Neural crest cell (in vitro differentiated cells): ENCODE results near the gene PLEKHA1. TPM values are rescaled to one million over a fixed set of nuclear protein-coding genes. Genes with fewer than 3 reads are reported as not detected.

Experiments used
- DNase-seq: peaks from one replicate; pipeline ENCODE4 v3.0.0; 2021; ENCODE audit warnings: low read depth, mixed read lengths, low spot score
- H3K27ac Mint-ChIP-seq: one replicate; pipeline ENCODE4 v1.8.0; 2021; ENCODE audit warnings: mild to moderate bottlenecking, mixed read lengths; ENCODE audit not compliant: unreplicated experiment
- H3K27me3 Mint-ChIP-seq: 2 replicates; pipeline ENCODE4 v1.8.0; 2021; ENCODE audit warnings: low read depth, mild to moderate bottlenecking, mixed read lengths
- H3K36me3 Mint-ChIP-seq: 2 replicates; pipeline ENCODE4 v1.8.0; 2021; ENCODE audit warnings: low read depth, mild to moderate bottlenecking, mixed read lengths
- H3K4me1 Mint-ChIP-seq: 2 replicates; pipeline ENCODE4 v1.8.0; 2021; ENCODE audit warnings: mixed read lengths
- H3K4me3 Mint-ChIP-seq: one replicate; pipeline ENCODE4 v1.8.0; 2021; ENCODE audit warnings: mild to moderate bottlenecking, mixed read lengths
- H3K9me3 Mint-ChIP-seq: 2 replicates; pipeline ENCODE4 v1.8.0; 2021; ENCODE audit warnings: mixed read lengths
- CTCF ChIP-seq: fragments of 200-600 bp; sonication (generic); conservative IDR thresholded peaks from 2 replicates; pipeline ENCODE4 v1.5.0; 2021; ENCODE audit warnings: antibody characterized with exemption, mild to moderate bottlenecking
- total RNA-seq: library from RNA; stranded (reverse); gene quantifications from 2 replicates; pipeline ENCODE4 v1.2.1, GENCODE V29; 2021

PLEKHA1 gene
- total RNA-seq, 1 donor from 2014 or later: 20.6 TPM

DNA sequence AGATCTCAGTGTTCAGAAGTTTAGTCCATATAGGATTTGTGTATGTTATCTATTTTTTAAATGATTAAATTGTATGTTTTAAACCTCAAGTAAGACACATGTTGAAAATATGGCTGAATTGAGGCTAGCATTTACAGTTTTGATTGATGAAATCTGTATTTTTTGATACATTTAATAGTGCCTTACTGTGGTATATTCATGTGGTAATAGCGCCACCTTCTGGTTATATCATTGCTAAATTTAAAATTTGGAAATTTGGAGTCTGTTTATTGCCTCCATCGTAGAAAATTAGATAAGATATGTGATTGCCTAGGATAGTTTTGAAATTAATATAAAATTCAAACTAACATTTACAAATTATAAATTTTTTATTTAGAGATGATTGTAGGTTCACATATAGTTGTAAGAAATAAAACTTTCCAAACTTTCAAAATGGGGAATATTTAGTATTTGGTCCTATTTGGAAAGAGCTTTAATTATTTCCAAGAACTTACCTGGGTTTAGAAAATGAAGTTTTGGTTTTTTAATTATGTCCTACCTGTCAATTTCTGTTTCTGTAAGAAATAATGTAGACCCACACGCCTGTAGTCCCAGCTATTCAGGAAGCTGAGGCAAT lies 60.8 kb downstream of the PLEKHA1 start:
- H3K9me3 Mint-ChIP-seq: peaks cover 2% of the 10 kb centered on the region
- peaks cover 7% of the 10 kb centered on the region for H3K36me3 Mint-ChIP-seq
- no peak for DNase-seq
- H3K4me1 Mint-ChIP-seq: no peaks in the 10 kb centered on the region
- H3K27ac Mint-ChIP-seq: no peak overlapping the region
- peak; percentile 93 for TF ChIP-seq CTCF
- H3K27me3 Mint-ChIP-seq: no peaks in the 10 kb centered on the region
- no peak overlapping the region for H3K4me3 Mint-ChIP-seq

GRCh38 chr10:122441961-122442360 lies 67.5 kb downstream of the PLEKHA1 start:
- H3K27ac Mint-ChIP-seq: peak overlapping the region; percentile 75
- peaks cover 14% of the 10 kb centered on the region for H3K36me3 Mint-ChIP-seq
- H3K9me3 Mint-ChIP-seq: peaks cover 8% of the 10 kb centered on the region
- no peak for TF ChIP-seq CTCF
- H3K4me1 Mint-ChIP-seq: peaks cover 10% of the 10 kb centered on the region
- H3K4me3 Mint-ChIP-seq: no peak overlapping the region
- H3K27me3 Mint-ChIP-seq: no peaks in the 10 kb centered on the region
- peak; percentile 20 for DNase-seq

DNA sequence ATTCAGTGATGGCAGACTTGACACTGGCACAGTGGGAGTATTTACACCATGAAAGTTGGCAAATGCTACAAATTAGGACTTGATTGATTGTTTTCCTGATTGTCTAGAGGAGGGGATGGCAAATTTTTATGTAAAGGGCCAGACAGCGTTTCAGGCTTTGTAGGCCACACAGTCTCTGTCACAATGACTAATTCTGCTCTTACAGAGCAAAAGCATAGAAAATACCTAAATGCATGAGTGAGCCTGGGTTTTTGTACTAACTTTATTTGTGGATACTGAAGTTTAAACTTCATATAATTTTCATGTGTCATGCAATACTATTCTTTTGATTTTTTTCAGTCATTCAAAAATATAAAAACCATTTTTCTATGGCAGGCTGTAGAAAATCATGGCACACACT lies 71.0 kb downstream of the PLEKHA1 start:
- Mint-ChIP-seq H3K9me3 (peaks cover 6% of the 10 kb centered on the region), H3K4me3 (no peak overlapping the region), H3K27ac (no peak overlapping the region), H3K4me1 (peaks cover 10% of the 10 kb centered on the region), H3K27me3 (no peaks in the 10 kb centered on the region), H3K36me3 (peaks cover 7% of the 10 kb centered on the region)
- no peak for DNase-seq
- TF ChIP-seq CTCF: no peak

- peaks cover 6% of the 10 kb centered on the region for H3K36me3 Mint-ChIP-seq
- H3K9me3 Mint-ChIP-seq: peaks cover 5% of the 10 kb centered on the region
- H3K4me1 Mint-ChIP-seq: peaks cover 10% of the 10 kb centered on the region
- TF ChIP-seq CTCF: no peak
- H3K4me3 Mint-ChIP-seq: no peak overlapping the region
- H3K27me3 Mint-ChIP-seq: no peaks in the 10 kb centered on the region
- no peak overlapping the region for H3K27ac Mint-ChIP-seq
- no peak for DNase-seq
These were observed 71.4 kb downstream of the PLEKHA1 start for GRCh38 chr10:122445904-122446303.

DNA sequence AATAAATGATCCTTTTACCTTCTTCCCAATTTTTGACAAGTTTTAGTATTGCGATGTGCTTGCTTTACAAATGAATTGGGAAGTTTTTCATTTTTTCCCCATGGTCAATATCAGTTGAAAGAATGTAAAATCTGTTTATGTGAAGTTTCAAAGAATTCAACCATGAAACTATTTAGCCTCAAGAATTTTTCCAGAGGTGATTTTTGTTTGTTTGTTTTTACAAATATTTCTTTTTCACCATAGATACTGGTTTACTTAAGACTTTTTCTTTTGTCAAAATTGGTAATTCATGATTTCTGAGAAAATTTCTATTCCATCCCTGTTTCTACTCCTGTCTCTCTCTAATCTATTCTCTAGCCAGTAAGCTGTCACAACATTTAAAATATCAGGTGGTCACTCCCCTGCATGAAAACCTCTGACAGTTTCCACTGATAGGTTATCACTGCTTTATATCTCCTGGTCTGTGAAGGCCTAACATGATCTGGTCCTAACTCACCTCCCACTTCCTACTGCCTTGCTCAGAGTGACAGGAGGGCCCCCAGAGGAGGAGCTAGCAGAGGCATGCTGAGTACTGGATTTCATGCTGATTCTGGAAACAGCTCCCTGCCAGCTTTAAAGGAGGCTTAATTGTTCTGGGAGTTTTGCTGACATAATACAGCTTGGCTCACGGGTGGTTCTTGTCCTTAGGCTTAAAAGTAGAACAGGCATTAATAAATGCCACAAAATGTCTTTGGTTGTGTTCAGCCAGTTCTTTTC lies 72.3 kb downstream of the PLEKHA1 start:
- Mint-ChIP-seq H3K27ac (no peak overlapping the region), H3K4me1 (peaks cover 8% of the 10 kb centered on the region), H3K4me3 (no peak overlapping the region), H3K27me3 (no peaks in the 10 kb centered on the region), H3K9me3 (peaks cover 5% of the 10 kb centered on the region), H3K36me3 (peaks cover 6% of the 10 kb centered on the region)
- DNase-seq: no peak
- no peak for TF ChIP-seq CTCF
